Measurements from ENCODE around the gene LRRK2.

DNA sequence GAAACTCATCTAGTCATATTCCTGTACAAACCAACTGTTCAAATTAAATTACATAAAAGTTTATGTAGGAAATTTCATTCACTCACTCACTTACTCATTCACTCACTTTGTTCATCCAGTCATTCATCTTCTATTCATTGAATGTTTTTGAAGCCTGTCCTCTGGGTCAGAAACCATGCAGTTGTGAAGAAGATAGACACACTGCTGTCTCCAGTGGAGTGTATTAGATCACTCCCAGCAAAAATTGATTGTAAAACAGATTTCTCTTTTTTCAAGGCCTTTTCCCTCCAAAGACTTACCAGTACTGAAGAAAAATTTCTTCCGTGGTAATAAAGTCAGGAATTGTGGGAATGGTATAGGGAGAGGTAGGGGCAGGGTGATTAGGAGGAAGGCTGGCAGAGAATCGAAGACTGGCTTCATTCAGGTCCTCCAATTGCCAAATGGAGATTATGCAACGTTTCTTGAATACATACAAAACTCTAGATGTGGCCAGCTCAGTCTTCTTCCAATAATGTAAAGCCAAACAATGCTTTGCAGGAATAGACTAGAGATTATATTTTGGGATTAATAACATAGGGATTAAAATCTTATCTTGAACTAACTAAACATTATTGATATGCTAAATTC, 9.1 kb downstream of the LRRK2 start:
- no peak for TF ChIP-seq POLR2A (IDR thresholded peaks at IDR 0.05)
- TF ChIP-seq, protein P1, sequence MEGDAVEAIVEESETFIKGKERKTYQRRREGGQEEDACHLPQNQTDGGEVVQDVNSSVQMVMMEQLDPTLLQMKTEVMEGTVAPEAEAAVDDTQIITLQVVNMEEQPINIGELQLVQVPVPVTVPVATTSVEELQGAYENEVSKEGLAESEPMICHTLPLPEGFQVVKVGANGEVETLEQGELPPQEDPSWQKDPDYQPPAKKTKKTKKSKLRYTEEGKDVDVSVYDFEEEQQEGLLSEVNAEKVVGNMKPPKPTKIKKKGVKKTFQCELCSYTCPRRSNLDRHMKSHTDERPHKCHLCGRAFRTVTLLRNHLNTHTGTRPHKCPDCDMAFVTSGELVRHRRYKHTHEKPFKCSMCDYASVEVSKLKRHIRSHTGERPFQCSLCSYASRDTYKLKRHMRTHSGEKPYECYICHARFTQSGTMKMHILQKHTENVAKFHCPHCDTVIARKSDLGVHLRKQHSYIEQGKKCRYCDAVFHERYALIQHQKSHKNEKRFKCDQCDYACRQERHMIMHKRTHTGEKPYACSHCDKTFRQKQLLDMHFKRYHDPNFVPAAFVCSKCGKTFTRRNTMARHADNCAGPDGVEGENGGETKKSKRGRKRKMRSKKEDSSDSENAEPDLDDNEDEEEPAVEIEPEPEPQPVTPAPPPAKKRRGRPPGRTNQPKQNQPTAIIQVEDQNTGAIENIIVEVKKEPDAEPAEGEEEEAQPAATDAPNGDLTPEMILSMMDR (IDR thresholded peaks at IDR 0.05), result no peak
- TF ChIP-seq POLR2AphosphoS5 (IDR thresholded peaks at IDR 0.05), result no peak
